HepG2 (cell line): ENCODE results near the gene SLC39A8. TPM values are rescaled to one million over a fixed set of nuclear protein-coding genes. Genes with fewer than 3 reads are reported as not detected.

ENCODE experiments used
- CHD4 ChIP-seq: fragments of 200-600 bp; sonication (generic); IDR thresholded peaks from 2 replicates; pipeline ENCODE4 v1.7.0; 2017; ENCODE audit warnings: mild to moderate bottlenecking, low read length, borderline replicate concordance
- FIP1L1 ChIP-seq: fragments of 200-400 bp; formaldehyde crosslinking; IDR thresholded peaks from 2 replicates; pipeline ENCODE4 v1.6.1; 2018; ENCODE audit warnings: low read depth, mild to moderate bottlenecking, low read length, moderate library complexity, borderline replicate concordance; ENCODE audit not compliant: insufficient read depth
- GZF1 ChIP-seq: sonication (generic); formaldehyde crosslinking; IDR thresholded peaks from 2 replicates; pipeline ENCODE4 v1.5.1; 2020; ENCODE audit warnings: mild to moderate bottlenecking, missing genetic modification reagents
- JUNB ChIP-seq: sonication (generic); formaldehyde crosslinking; IDR thresholded peaks from 2 replicates; pipeline ENCODE4 v1.8.0; 2022; ENCODE audit warnings: missing genetic modification reagents, mild to moderate bottlenecking, borderline replicate concordance
- MTA1 ChIP-seq: sonication (generic); formaldehyde crosslinking; IDR thresholded peaks from 2 replicates; pipeline ENCODE4 v1.4.0; 2020; ENCODE audit warnings: missing genetic modification reagents, mild to moderate bottlenecking, borderline replicate concordance
- NFRKB ChIP-seq: fragments of 450-650 bp; IDR thresholded peaks from 2 replicates; pipeline ENCODE4 v1.6.1; 2017
- PATZ1 ChIP-seq: sonication (generic); formaldehyde crosslinking; IDR thresholded peaks from 2 replicates; pipeline ENCODE4 v1.4.0; 2020; ENCODE audit warnings: missing genetic modification reagents
- RFX1 ChIP-seq: fragments of 450-650 bp; IDR thresholded peaks from 2 replicates; pipeline ENCODE4 v1.6.1; 2017
- SRSF1 ChIP-seq: fragments of 200-400 bp; formaldehyde crosslinking; optimal IDR thresholded peaks from 2 replicates; pipeline ENCODE3; 2017; ENCODE audit warnings: mild to moderate bottlenecking, low read depth, low read length, moderate library complexity
- ZNF205 ChIP-seq: IDR thresholded peaks from 2 replicates; pipeline ENCODE4 v1.6.1; 2018; ENCODE audit warnings: missing biosample characterization, missing genetic modification reagents
- ZNF24 ChIP-seq: fragments of 450-650 bp; IDR thresholded peaks from 2 replicates; pipeline ENCODE4 v1.6.1; 2017; ENCODE audit warnings: antibody characterized with exemption, mild to moderate bottlenecking
- ZNF256 ChIP-seq: sonication (generic); formaldehyde crosslinking; conservative IDR thresholded peaks from 2 replicates; pipeline ENCODE4 v1.4.0; 2020; ENCODE audit warnings: missing genetic modification reagents
- ZNF317 ChIP-seq: sonication (generic); formaldehyde crosslinking; IDR thresholded peaks from 2 replicates; pipeline ENCODE4 v1.5.0; 2020; ENCODE audit warnings: mild to moderate bottlenecking, missing genetic modification reagents
- ZNF512B ChIP-seq: sonication (generic); formaldehyde crosslinking; IDR thresholded peaks from 2 replicates; pipeline ENCODE4 v1.5.1; 2020; ENCODE audit warnings: missing genetic modification reagents, mild to moderate bottlenecking, borderline replicate concordance
- ZNF589 ChIP-seq: sonication (generic); formaldehyde crosslinking; conservative IDR thresholded peaks from 2 replicates; pipeline ENCODE4 v1.8.0; 2022; ENCODE audit warnings: mild to moderate bottlenecking, moderate library complexity, missing genetic modification reagents
- ZNF768 ChIP-seq: sonication (generic); formaldehyde crosslinking; IDR thresholded peaks from 2 replicates; pipeline ENCODE4 v1.4.0; 2020; ENCODE audit warnings: missing genetic modification reagents
- polyA plus RNA-seq, 8 experiments: library from polyadenylated mRNA; depleted of rRNA in 3 of 8; stranded (reverse) in 7 of 8; unstranded in 1 of 8; fragments of >200 nt; fragmentation: Illumina TruSeq in 4 of 8; extraction: Trizol in 4 of 8; gene quantifications; 2 replicates each; pipeline versions ENCODE4 v1.2.1 to v1.2.3, GENCODE V29; 2011 to 2016; ENCODE audit warnings: low read depth in 4 of 8, missing spikeins in 1 of 8, mixed read lengths in 1 of 8; ENCODE audit not compliant: insufficient read depth in 1 of 8
- total RNA-seq, 5 experiments: library from RNA; depleted of rRNA; stranded (reverse); fragments of >200 nt; fragmentation: Illumina TruSeq; extraction: Trizol; gene quantifications; 2 replicates each; pipeline ENCODE4 v1.2.3, GENCODE V29; 2016; ENCODE audit warnings: low read depth in 1 of 5
- TF ChIP-seq, protein P1 (sequence below): sonication (generic); formaldehyde crosslinking; IDR thresholded peaks from 2 replicates; pipeline ENCODE4 v1.4.0; 2020; ENCODE audit warnings: missing genetic modification reagents
- TF ChIP-seq, protein P2 (sequence below): sonication (generic); formaldehyde crosslinking; IDR thresholded peaks from 2 replicates; pipeline ENCODE4 v1.4.0; 2020; ENCODE audit warnings: missing genetic modification reagents, borderline replicate concordance
- TF ChIP-seq, protein P3 (sequence below): sonication (generic); formaldehyde crosslinking; IDR thresholded peaks from 2 replicates; pipeline ENCODE4 v1.8.1; 2023; ENCODE audit warnings: missing genetic modification reagents, mild to moderate bottlenecking, borderline replicate concordance
- TF ChIP-seq, protein P4 (sequence below): sonication (generic); formaldehyde crosslinking; IDR thresholded peaks from 2 replicates; pipeline ENCODE4 v1.9.0; 2022; ENCODE audit warnings: missing genetic modification reagents, mild to moderate bottlenecking, borderline replicate concordance

The SLC39A8 gene
- total and polyA plus RNA-seq, 2 of the 13 experiments (the other 11 are each of a cell fraction or from before 2014, with no cell fraction given), result 0.22 to 0.38 TPM

GRCh38 chr4:102344520-102344953 lies 745 bp downstream of the SLC39A8 start (continued):
- TF ChIP-seq, protein P1, sequence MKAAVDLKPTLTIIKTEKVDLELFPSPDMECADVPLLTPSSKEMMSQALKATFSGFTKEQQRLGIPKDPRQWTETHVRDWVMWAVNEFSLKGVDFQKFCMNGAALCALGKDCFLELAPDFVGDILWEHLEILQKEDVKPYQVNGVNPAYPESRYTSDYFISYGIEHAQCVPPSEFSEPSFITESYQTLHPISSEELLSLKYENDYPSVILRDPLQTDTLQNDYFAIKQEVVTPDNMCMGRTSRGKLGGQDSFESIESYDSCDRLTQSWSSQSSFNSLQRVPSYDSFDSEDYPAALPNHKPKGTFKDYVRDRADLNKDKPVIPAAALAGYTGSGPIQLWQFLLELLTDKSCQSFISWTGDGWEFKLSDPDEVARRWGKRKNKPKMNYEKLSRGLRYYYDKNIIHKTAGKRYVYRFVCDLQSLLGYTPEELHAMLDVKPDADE (CRISPR knock-in tag), result no peak
- TF ChIP-seq, protein P2, sequence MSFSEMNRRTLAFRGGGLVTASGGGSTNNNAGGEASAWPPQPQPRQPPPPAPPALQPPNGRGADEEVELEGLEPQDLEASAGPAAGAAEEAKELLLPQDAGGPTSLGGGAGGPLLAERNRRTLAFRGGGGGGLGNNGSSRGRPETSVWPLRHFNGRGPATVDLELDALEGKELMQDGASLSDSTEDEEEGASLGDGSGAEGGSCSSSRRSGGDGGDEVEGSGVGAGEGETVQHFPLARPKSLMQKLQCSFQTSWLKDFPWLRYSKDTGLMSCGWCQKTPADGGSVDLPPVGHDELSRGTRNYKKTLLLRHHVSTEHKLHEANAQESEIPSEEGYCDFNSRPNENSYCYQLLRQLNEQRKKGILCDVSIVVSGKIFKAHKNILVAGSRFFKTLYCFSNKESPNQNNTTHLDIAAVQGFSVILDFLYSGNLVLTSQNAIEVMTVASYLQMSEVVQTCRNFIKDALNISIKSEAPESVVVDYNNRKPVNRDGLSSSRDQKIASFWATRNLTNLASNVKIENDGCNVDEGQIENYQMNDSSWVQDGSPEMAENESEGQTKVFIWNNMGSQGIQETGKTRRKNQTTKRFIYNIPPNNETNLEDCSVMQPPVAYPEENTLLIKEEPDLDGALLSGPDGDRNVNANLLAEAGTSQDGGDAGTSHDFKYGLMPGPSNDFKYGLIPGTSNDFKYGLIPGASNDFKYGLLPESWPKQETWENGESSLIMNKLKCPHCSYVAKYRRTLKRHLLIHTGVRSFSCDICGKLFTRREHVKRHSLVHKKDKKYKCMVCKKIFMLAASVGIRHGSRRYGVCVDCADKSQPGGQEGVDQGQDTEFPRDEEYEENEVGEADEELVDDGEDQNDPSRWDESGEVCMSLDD (CRISPR knock-in tag), result no peak
- TF ChIP-seq ZNF256 (CRISPR knock-in tag), result no peak
- no peak for TF ChIP-seq RFX1
- peak; percentile 16; the same call in 1 of the 2 replicates for TF ChIP-seq ZNF768 (CRISPR knock-in tag)
- no peak for TF ChIP-seq ZNF512B (CRISPR knock-in tag)
- TF ChIP-seq ZNF24, result no peak
- no peak for TF ChIP-seq PATZ1
- TF ChIP-seq CHD4, result no peak
- no peak for TF ChIP-seq GZF1 (CRISPR knock-in tag)
- no peak for TF ChIP-seq ZNF589 (CRISPR knock-in tag)
- TF ChIP-seq JUNB (CRISPR knock-in tag), result no peak
- TF ChIP-seq ZNF205, result no peak
- TF ChIP-seq, protein P3, sequence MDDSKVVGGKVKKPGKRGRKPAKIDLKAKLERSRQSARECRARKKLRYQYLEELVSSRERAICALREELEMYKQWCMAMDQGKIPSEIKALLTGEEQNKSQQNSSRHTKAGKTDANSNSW, result no peak
- TF ChIP-seq, protein P4, sequence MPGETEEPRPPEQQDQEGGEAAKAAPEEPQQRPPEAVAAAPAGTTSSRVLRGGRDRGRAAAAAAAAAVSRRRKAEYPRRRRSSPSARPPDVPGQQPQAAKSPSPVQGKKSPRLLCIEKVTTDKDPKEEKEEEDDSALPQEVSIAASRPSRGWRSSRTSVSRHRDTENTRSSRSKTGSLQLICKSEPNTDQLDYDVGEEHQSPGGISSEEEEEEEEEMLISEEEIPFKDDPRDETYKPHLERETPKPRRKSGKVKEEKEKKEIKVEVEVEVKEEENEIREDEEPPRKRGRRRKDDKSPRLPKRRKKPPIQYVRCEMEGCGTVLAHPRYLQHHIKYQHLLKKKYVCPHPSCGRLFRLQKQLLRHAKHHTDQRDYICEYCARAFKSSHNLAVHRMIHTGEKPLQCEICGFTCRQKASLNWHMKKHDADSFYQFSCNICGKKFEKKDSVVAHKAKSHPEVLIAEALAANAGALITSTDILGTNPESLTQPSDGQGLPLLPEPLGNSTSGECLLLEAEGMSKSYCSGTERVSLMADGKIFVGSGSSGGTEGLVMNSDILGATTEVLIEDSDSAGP (CRISPR knock-in tag), result 0 out of 2 replicates have a peak, but pooled peaks have one; percentile 26
- TF ChIP-seq FIP1L1, result no peak
- TF ChIP-seq NFRKB, result no peak
- TF ChIP-seq MTA1 (CRISPR knock-in tag), result peak; percentile 58; the same call in 1 of the 2 replicates
- no peak for TF ChIP-seq ZNF317 (CRISPR knock-in tag)
- TF ChIP-seq SRSF1, result no peak
